Naive thymus-derived CD4-positive, alpha-beta T cell (primary cell): ENCODE measurements around the gene HOXB4. TPM values are rescaled to one million over a fixed set of nuclear protein-coding genes. Genes with fewer than 3 reads are reported as not detected.

Source experiments
- ATAC-seq: fragments of 150-1000 bp; cut with Tn5 transposase; 2 replicates; pipeline ENCODE4 v1.10.0; 2021; ENCODE audit warnings: mild to moderate bottlenecking, moderate library complexity
- CTCF ChIA-PET: fragments of 350-600 bp; sonication (Branson Sonifier 250); formaldehyde crosslinking; loops from one replicate; lab custom pipeline; 2021; ENCODE audit warnings: antibody characterized with exemption; lab: Charles Lee
- POLR2A ChIA-PET: fragments of 350-600 bp; sonication (Branson Sonifier 250); formaldehyde crosslinking; loops from one replicate; lab custom pipeline; 2021; ENCODE audit warnings: antibody characterized with exemption, inconsistent platforms; lab: Charles Lee
- DNase-seq, 9 donors: peaks; one replicate each; pipeline versions ENCODE4 v3.0.0 to v3.0.0-alpha.2; 2020 to 2022; ENCODE audit warnings: mixed read lengths in 1 of 9
- H3K27ac ChIP-seq: one replicate; pipeline ENCODE4 v1.7.0; 2013; ENCODE audit warnings: mild to moderate bottlenecking, low read depth, low read length, moderate library complexity
- H3K27me3 ChIP-seq, 2 donors: one replicate each; pipeline ENCODE4 v1.7.0; 2013; ENCODE audit warnings: low read length in 2 of 2, mild to moderate bottlenecking in 2 of 2, moderate library complexity in 2 of 2; ENCODE audit not compliant: control insufficient read depth in 2 of 2, insufficient read depth in 2 of 2
- H3K36me3 ChIP-seq, 3 experiments: 1 replicate in 2 of 3; 2 replicates in 1 of 3; pipeline ENCODE4 v1.7.0; 2013; ENCODE audit warnings: low read length in 3 of 3, mild to moderate bottlenecking in 3 of 3, moderate library complexity in 1 of 3; ENCODE audit not compliant: insufficient read depth in 3 of 3, control insufficient read depth in 2 of 3
- H3K4me1 ChIP-seq, 2 donors: one replicate each; pipeline ENCODE4 v1.7.0; 2013; ENCODE audit warnings: low read length in 2 of 2, mild to moderate bottlenecking in 2 of 2, moderate library complexity in 1 of 2; ENCODE audit not compliant: control insufficient read depth in 2 of 2, insufficient read depth in 2 of 2
- H3K4me3 ChIP-seq: 2 replicates; pipeline ENCODE4 v1.7.0; 2013; ENCODE audit warnings: mild to moderate bottlenecking, low read length
- H3K9me3 ChIP-seq, 3 experiments: 1 replicate in 2 of 3; 2 replicates in 1 of 3; pipeline ENCODE4 v1.7.0; 2013; ENCODE audit warnings: low read length in 3 of 3; ENCODE audit not compliant: control insufficient read depth in 2 of 3
- H3K27ac Mint-ChIP-seq, 9 donors: one replicate each; pipeline ENCODE4 v1.8.0; 2020 to 2022; ENCODE audit warnings: mixed read lengths in 9 of 9, mild to moderate bottlenecking in 8 of 9, moderate library complexity in 5 of 9, inconsistent platforms in 2 of 9
- H3K27me3 Mint-ChIP-seq, 5 donors: one replicate each; pipeline ENCODE4 v1.8.0; 2021 to 2022; ENCODE audit warnings: mixed read lengths in 5 of 5, mild to moderate bottlenecking in 1 of 5
- H3K36me3 Mint-ChIP-seq, 5 donors: one replicate each; pipeline ENCODE4 v1.8.0; 2020 to 2022; ENCODE audit warnings: mixed read lengths in 5 of 5, mild to moderate bottlenecking in 3 of 5, inconsistent platforms in 1 of 5
- H3K4me1 Mint-ChIP-seq, 7 donors: one replicate each; pipeline ENCODE4 v1.8.0; 2020 to 2022; ENCODE audit warnings: mixed read lengths in 7 of 7, mild to moderate bottlenecking in 3 of 7, inconsistent platforms in 1 of 7
- H3K4me3 Mint-ChIP-seq, 10 donors: one replicate each; pipeline ENCODE4 v1.8.0; 2020 to 2022; ENCODE audit warnings: mild to moderate bottlenecking in 10 of 10, mixed read lengths in 10 of 10, moderate library complexity in 6 of 10, inconsistent platforms in 2 of 10
- H3K9me3 Mint-ChIP-seq, 11 donors: one replicate each; pipeline ENCODE4 v1.8.0; 2020 to 2022; ENCODE audit warnings: mixed read lengths in 11 of 11, mild to moderate bottlenecking in 4 of 11, inconsistent platforms in 1 of 11, moderate library complexity in 1 of 11
- intact Hi-C, 2 donors: fragments of 100-400 bp; cut with micrococcal nuclease; formaldehyde crosslinking; loops; one replicate each; pipeline ENCODE4 v1.15.1; 2023
- polyA plus RNA-seq, 2 donors: library from polyadenylated mRNA; unstranded; fragments of 300-500 nt; fragmentation: Illumina TruSeq; gene quantifications; one replicate each; pipeline ENCODE4 v1.2.3, GENCODE V29; 2021
- total RNA-seq, 6 experiments: library from RNA in 5 of 6; stranded (reverse) in 5 of 6; gene quantifications; 1 replicate in 5 of 6; 2 replicates in 1 of 6; pipeline ENCODE4 v1.2.3 and lab custom pipeline; 2021 to 2026

Gene HOXB4
- total and polyA plus RNA-seq, 7 experiments from 2014 or later, result 0.34 to 7.9 (median 2.4) TPM; not detected in 2

DNA sequence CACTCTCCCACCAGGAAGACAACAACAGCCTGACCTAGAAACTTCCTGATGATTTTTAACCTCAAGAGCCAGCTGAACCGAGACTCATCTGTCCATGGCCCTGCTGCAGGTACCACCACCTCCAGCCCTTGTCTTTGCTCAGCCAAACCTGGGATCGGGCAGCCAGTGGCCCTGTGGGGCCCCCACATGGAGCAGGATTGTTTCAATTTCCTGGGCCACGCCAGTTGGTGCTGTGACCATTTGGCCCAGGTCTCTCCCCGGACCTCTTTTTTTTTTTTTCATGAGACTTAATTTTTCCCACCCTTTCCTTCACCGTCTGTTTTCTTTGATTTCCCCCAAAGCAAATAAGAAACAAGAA, 25.0 kb downstream of the HOXB4 start:
- POLR2A ChIA-PET, result no interaction called here
- DNase-seq, result no peak
- peaks cover 7 to 52% (median 16%) of the 10 kb centered on the region in 5 donors for H3K27me3 Mint-ChIP-seq

DNA sequence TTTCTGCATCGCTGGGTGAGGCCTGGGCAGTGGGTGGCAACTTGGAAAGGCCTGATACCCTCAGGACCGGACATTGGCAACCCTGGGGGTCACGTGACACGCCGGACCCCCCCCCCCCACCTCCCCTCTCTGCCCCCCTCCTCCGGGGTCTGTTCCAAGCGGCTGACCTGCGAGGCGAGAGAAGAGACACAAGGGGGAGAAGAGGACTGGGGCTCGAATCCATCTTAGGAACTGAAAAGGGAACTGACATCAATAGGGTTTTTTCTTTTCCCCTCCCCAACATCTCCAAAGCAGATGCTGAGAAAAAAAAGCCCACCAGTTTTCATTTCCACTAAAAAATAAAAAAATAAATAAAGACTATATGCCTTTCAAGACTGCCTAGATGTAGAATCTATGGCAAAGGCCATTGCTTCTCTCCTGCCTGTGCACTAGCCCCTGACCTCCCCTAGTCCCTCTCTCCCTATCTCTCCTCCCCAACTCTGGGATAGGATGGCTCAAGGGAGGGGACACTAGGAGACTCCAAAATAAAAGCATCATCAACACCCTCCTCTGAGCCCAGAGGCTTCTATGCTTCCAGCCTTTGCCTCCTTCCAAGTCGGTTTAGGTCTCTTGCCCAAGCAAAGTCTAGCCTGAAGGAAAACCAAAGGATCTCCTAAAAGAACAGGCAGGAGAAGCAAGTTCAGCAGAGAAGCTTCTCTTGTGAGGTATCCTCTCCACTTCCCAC, 25.5 kb downstream of the HOXB4 start:
- Histone ChIP-seq H3K4me1 (peaks cover 0 to 10% of the 10 kb centered on the region in 2 donors), H3K36me3 (no peaks in the 10 kb centered on the region), H3K4me3 (no peak overlapping the region), H3K27me3 (no peaks in the 10 kb centered on the region), H3K9me3 (no peaks in the 10 kb centered on the region), H3K27ac (no peak overlapping the region)
- Mint-ChIP-seq H3K4me1 (peaks cover 7 to 32% (median 23%) of the 10 kb centered on the region in 7 donors), H3K27me3 (peaks cover 7 to 46% (median 14%) of the 10 kb centered on the region in 5 donors), H3K4me3 (no peak overlapping the region), H3K36me3 (peaks cover 0 to 14% (median 0%) of the 10 kb centered on the region in 5 donors), H3K9me3 (no peaks in the 10 kb centered on the region), H3K27ac (no peak overlapping the region)
- CTCF ChIA-PET, result interaction anchor here (1.1 kb wide), 1 partner anchor 12 kb away, joined by 3 read pairs; no protein-coding TSS in a partner anchor
- POLR2A ChIA-PET, result no interaction called here
- DNase-seq, result no peak
- ATAC-seq, result no peak
- intact Hi-C loops, result no loop called here

More for the DNA sequence above, 25.0 kb downstream of the HOXB4 start:
- H3K36me3 Mint-ChIP-seq, result peaks cover 0 to 14% (median 0%) of the 10 kb centered on the region in 5 donors
- H3K4me1 Mint-ChIP-seq, result peaks cover 7 to 27% (median 18%) of the 10 kb centered on the region in 7 donors
- H3K4me1 ChIP-seq, result peaks cover 0 to 5% of the 10 kb centered on the region in 2 donors
- CTCF ChIA-PET, result interaction anchor here (1.1 kb wide), 1 partner anchor 13 kb away, joined by 3 read pairs; no protein-coding TSS in a partner anchor
- no peak for ATAC-seq
- H3K27ac Mint-ChIP-seq, result no peak overlapping the region
- no peaks in the 10 kb centered on the region for H3K9me3 Mint-ChIP-seq
- H3K27me3 ChIP-seq, result no peaks in the 10 kb centered on the region
- H3K4me3 Mint-ChIP-seq, result no peak overlapping the region
- H3K4me3 ChIP-seq, result no peak overlapping the region
- intact Hi-C loops, result no loop called here
- H3K27ac ChIP-seq, result no peak overlapping the region
- no peaks in the 10 kb centered on the region for H3K9me3 ChIP-seq
- H3K36me3 ChIP-seq, result no peaks in the 10 kb centered on the region

DNA sequence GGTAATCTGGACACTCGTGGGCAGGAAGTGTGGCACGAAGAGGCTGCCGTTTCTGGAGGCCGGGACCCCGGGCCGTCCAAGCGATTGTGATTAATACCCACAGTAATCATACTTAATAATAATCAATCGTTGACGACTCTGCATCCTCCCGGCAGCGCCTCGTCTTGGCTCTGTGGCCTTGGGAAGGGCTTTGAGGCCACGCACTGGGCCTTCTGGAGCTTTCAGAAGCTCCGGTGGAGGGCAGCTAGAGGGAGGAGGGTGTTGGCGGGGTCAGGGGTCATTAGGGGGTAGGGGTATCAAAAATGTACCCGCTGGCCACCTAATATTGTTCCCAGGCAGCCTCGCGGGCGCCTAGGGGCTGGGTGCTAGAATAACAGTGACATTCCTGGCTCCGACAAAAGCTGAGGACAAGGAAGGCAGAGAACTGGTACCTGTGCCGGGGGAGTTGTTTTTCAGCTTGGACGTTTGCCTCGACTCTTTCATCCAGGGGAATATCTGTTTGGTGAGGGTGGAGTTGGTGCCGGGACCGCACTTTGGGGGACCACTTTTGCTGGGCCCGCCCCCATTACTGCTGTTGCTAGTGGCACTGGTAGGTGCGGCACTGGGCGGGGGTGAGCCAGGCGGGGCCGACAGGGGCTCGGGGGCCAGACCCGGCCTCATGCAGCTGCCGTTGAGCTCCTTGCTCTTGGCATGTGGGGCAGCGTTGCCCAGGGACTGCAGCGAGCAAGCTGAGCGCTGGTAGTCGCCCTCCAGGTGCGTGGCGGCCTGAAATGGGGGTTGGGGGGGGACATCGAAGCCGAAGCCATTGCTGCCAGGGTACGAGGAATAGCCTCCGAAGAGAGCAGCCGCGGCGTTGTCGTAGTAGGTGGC, 26.3 kb downstream of the HOXB4 start:
- intact Hi-C loops, result no loop called here
- ChIA-PET POLR2A (no interaction called here), CTCF (interaction anchor here (1.1 kb wide), 1 partner anchor 11 kb away, joined by 3 read pairs; no protein-coding TSS in a partner anchor)
- peaks cover 7 to 43% (median 13%) of the 10 kb centered on the region in 5 donors for H3K27me3 Mint-ChIP-seq
- no peaks in the 10 kb centered on the region for H3K36me3 ChIP-seq
- DNase-seq (no peak), ATAC-seq (no peak)
- H3K4me3 Mint-ChIP-seq, result no peak overlapping the region
- H3K27me3 ChIP-seq, result no peaks in the 10 kb centered on the region
- H3K9me3 Mint-ChIP-seq, result no peaks in the 10 kb centered on the region
- no peaks in the 10 kb centered on the region for H3K9me3 ChIP-seq
- peaks cover 0 to 14% (median 0%) of the 10 kb centered on the region in 5 donors for H3K36me3 Mint-ChIP-seq
- no peak overlapping the region for H3K27ac ChIP-seq
- H3K4me1 ChIP-seq, result peaks cover 0 to 16% of the 10 kb centered on the region in 2 donors
- peak overlapping the region in 1 of 9 donors; percentile 55 for H3K27ac Mint-ChIP-seq
- H3K4me1 Mint-ChIP-seq, result peaks cover 7 to 38% (median 31%) of the 10 kb centered on the region in 7 donors
- H3K4me3 ChIP-seq, result no peak overlapping the region

DNA sequence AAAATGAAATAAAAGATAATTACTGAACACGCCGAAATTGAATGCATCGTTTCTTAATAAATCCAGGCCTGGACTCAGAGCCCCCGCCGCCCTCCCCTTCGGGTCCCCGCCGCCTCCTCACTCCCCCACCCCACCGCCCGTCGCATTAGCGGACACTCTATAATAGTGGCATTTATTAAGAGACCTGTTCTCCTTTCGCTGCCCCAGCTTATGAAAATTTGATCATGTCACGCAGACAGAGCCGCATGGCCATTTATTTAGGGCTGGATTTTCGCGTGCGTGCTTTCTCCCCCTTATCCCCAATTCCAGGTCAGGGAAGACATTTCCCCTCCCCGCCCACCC, 27.0 kb downstream of the HOXB4 start:
- H3K4me1 Mint-ChIP-seq, result peaks cover 7 to 41% (median 36%) of the 10 kb centered on the region in 7 donors
- Histone ChIP-seq H3K27ac (no peak overlapping the region), H3K4me1 (peaks cover 0 to 22% of the 10 kb centered on the region in 2 donors), H3K27me3 (no peaks in the 10 kb centered on the region), H3K36me3 (no peaks in the 10 kb centered on the region), H3K9me3 (no peaks in the 10 kb centered on the region), H3K4me3 (no peak overlapping the region)
- ChIA-PET POLR2A (interaction anchor here (0.5 to 0.6 kb wide), 2 partner anchors 16 to 743 kb away, joined by 3 to 4 read pairs; no protein-coding TSS in a partner anchor), CTCF (no interaction called here)
- intact Hi-C loops, result no loop called here
- DNase-seq (no peak), ATAC-seq (no peak)
- no peak overlapping the region for H3K4me3 Mint-ChIP-seq
- H3K27ac Mint-ChIP-seq, result no peak overlapping the region
- H3K27me3 Mint-ChIP-seq, result peaks cover 6 to 37% (median 12%) of the 10 kb centered on the region in 5 donors
- H3K9me3 Mint-ChIP-seq, result no peaks in the 10 kb centered on the region
- H3K36me3 Mint-ChIP-seq, result peaks cover 0 to 14% (median 0%) of the 10 kb centered on the region in 5 donors

DNA sequence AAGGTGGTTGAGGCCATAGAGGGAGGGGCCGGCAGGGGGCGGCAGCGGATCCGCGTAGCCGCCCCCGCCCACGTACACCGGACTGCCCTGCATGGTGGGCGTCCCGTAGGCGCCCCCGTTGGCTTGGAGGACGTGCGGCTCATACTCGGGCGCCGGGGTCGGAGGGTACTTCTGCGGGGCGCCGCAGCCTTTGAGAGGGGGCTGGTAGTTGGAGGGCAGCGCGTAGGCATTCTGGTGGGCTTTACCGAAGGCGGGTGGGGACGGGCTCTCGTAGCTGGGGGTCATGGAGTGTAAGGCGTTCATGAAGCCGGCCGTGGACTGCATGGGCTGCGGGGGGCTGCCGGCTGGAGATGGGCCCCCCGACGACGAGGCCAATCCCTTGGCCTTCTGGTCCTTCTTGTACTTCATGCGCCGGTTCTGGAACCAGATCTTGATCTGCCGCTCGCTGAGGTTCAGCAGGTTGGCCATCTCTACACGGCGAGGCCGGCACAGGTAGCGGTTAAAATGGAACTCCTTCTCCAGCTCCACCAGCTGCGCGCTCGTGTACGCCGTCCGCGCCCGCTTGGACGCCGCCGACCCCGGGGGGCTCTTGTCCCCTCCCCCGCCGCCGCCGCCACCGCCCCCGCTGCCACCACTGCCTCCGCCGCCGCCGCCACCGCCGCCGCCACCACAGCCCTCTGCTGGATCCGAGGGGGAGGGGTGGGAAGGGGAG, 27.5 kb downstream of the HOXB4 start:
- Mint-ChIP-seq H3K9me3 (no peaks in the 10 kb centered on the region), H3K27ac (peak overlapping the region in 1 of 9 donors; percentile 17), H3K4me1 (peaks cover 7 to 42% (median 37%) of the 10 kb centered on the region in 7 donors), H3K4me3 (no peak overlapping the region), H3K27me3 (peaks cover 5 to 31% (median 16%) of the 10 kb centered on the region in 5 donors), H3K36me3 (peaks cover 0 to 14% (median 0%) of the 10 kb centered on the region in 5 donors)
- intact Hi-C loops, result no loop called here
- no peaks in the 10 kb centered on the region for H3K27me3 ChIP-seq
- H3K4me3 ChIP-seq, result no peak overlapping the region
- no peak overlapping the region for H3K27ac ChIP-seq
- CTCF ChIA-PET, result no interaction called here
- H3K4me1 ChIP-seq, result peaks cover 0 to 26% of the 10 kb centered on the region in 2 donors
- POLR2A ChIA-PET, result interaction anchor here (0.5 to 0.6 kb wide), 2 partner anchors 15 to 743 kb away, joined by 3 to 4 read pairs; no protein-coding TSS in a partner anchor
- ATAC-seq, result no peak
- H3K9me3 ChIP-seq, result no peaks in the 10 kb centered on the region
- no peaks in the 10 kb centered on the region for H3K36me3 ChIP-seq
- no peak for DNase-seq
